Uterus (tissue), 2 donors: Measurements from ENCODE around the gene TTC7B.

Experiments
- CTCF ChIP-seq, 4 experiments: fragments of 200-600 bp in 2 of 4; fragments of 450-650 bp in 2 of 4; sonication (generic) in 2 of 4; IDR thresholded peaks; one replicate each; pipeline ENCODE4 v1.5.1; 2016 to 2019; ENCODE audit warnings: antibody characterized with exemption in 4 of 4, mild to moderate bottlenecking in 2 of 4, moderate library complexity in 1 of 4
- POLR2A ChIP-seq, 2 donors: fragments of 450-650 bp; IDR thresholded peaks; one replicate each; pipeline ENCODE4 v1.6.1; 2016; ENCODE audit warnings: antibody characterized with exemption in 2 of 2, mild to moderate bottlenecking in 1 of 2, moderate library complexity in 1 of 2

GRCh38 chr14:90533591-90534021, 282.6 kb downstream of the TTC7B start:
- no peak for TF ChIP-seq CTCF (IDR thresholded peaks at IDR 0.05)
- no peak for TF ChIP-seq POLR2A (IDR thresholded peaks at IDR 0.05)
